D341Med (cell line): ENCODE measurements around the gene PRPF40A.

Experiments
- DNase-seq: peaks from one replicate; pipeline ENCODE4 v3.0.0; 2012; ENCODE audit warnings: low spot score

Gene PRPF40A

DNA sequence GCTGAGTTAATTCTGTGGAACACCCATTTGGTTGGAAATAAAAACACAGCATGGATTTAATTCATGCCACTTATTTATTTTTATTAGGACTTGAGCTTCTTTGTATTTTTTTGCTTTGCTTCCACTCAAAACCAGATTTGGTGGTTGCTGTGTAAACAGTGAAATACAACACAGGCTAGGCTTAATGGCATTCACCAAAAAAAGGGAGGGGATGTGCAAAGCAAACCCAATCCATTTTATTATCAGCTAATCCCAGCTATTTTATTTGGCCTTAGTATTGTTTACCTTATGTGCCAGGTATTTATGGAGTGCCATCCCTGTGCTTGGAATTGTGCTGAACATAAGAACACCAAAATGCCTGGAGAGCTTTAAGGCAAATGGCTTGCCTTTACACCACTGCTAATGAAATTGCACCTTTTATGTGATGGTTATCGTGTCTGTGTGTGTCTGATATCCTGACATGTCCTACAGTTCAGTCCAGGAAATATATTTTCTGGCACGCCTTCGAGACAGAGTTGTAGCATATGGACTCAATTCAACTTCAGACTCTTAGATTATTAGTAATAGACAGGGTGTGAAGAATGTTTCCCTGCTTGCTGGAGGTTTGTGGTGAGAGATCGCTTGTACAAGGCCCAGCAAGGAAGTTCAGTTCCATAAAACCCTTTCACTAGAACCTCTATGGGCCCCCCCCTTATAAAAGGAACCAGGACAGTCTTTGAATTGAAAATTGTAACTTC is 99.6 kb downstream of the PRPF40A start:
- DNase-seq: no peak

GRCh38 chr2:152615177-152615576 is 102.1 kb downstream of the PRPF40A start:
- DNase-seq: no peak

DNA sequence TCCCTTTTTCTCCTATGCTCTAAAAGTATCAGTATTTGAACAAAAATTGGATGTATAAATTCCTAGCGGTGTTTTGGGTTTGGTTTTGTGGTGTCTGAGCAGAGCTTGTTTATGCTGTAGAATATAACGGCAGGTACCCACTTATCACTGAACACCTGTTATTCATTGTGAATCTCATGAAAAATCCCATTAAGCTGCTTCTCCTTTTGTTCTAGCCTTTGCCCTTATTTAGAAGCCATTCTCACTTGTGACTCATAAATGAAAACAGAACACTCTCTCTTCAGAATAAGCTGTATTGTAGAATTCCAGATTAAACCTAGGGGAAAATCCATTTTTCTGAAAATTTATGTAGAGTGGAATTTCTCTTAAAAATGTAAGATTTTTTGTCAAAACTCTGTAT is 104.0 kb downstream of the PRPF40A start:
- no peak for DNase-seq

- DNase-seq: no peak
Measured at GRCh38 chr2:152611458-152612231, 105.6 kb downstream of the PRPF40A start.

- no peak for DNase-seq
Measured at GRCh38 chr2:152609699-152610098, 107.6 kb downstream of the PRPF40A start.

DNA sequence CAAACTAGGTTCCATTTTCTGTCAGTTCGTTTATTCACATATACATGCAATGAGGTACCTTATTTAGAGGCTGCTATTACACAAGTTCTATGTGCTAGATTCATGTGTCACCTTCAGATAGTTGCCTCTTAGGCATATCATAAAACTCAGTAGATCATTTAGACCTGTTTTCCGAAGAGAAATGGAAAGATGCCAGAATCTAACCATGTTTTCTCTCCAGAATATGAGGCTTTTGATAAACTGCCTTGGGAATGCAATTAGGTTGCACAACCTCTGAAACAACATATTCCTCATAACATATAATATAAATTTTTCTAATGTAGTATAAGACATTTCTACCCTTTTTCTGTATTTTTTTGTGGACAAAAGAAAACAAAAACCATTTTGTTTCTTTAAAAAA is 108.1 kb downstream of the PRPF40A start:
- DNase-seq: no peak

- no peak for DNase-seq
Measured at GRCh38 chr2:152607793-152608300, 109.4 kb downstream of the PRPF40A start.

GRCh38 chr2:152606941-152607340 is 110.3 kb downstream of the PRPF40A start:
- no peak for DNase-seq

DNA sequence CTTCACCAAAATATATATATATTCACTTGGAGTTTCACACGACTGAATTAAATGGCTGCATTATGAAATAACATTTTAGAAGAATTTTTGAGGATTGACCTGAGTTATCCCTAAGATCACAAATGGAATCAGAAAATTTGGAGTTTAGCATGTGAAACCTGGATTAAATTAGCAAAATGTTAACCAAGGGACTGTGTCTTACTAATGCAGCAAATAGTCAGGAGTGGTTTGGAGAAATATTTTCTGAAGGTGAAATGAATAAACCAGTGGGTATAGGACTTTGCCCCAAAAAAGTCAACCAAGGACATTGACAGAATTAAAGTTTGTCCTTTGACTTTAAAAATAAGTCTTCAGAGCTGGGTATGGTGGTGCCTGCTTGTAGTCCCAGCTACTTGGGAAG is 111.2 kb downstream of the PRPF40A start:
- no peak for DNase-seq

DNA sequence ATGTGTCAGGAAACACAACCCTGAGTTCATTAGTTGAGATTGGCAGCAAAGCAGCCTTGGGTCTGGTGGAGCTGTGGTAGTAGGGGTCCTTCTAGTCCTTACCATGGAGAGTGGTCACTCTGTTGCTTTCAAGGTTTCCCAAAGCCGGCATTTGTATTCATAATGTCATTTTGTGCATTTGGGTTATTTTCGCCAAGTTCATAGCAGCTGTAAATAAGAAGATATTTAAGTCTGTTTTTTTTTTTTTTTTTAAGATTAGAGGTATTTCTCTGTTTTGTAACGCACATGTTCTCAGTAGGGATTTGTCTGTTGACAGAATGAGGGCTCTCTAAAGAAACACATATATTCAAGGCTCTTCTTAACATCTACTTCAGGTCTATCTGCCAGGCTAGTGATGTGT is 114.1 kb downstream of the PRPF40A start:
- no peak for DNase-seq

DNA sequence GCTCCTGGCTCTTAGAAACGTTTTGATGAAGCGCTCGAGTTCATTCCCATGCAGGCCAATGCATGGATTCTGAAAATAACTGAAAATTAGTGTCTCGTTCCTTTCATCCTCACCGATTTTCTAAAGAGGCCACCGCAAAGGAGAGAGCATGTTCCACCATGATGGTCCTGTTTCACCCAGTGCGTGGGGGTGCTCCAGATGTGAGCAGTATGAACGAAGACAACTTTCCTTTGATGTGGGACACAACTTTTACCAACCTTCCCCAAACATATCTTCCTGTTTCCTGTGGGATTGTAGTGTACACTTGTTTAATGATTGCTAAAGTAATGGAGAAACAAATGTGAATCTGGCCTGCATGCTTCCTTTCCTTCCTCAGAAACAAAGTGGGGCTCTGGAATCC is 114.5 kb downstream of the PRPF40A start:
- DNase-seq: no peak
